Epidermal melanocyte (primary cell): Measurements from ENCODE around the gene PPCDC.
A peak's percentile ranks its signal among the peaks of the same experiment; 100 is the strongest.

ENCODE experiments used
- DNase-seq: peaks from one replicate; pipeline ENCODE4 v3.0.0; 2011; ENCODE audit warnings: low spot score; ENCODE audit not compliant: insufficient read length

Gene PPCDC

GRCh38 chr15:75008629-75009326 is 14.6 kb upstream of the PPCDC start:
- DNase-seq, result no peak

- no peak for DNase-seq
Measured at GRCh38 chr15:75016431-75016830, 7.0 kb upstream of the PPCDC start.

DNA sequence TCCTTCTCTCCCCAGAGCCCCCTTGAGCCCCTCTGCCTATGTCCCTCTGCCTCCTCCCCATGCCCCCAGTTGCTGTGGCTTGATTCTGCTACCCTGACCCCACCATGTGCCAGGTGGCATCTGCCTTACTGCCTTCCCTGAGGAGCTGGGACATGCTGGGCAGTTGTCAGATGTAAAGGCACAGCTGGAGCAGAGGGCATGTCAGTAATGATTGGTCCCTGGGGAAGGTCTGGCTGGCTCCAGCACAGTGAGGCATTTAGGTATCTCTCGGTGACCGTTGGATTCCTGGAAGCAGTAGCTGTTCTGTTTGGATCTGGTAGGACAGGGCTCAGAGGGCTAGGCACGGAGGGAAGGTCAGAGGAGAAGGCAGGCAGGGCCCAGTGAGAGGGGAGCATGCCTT is 3.5 kb upstream of the PPCDC start:
- DNase-seq, result no peak

GRCh38 chr15:75021341-75021740 is 2.0 kb upstream of the PPCDC start:
- DNase-seq, result no peak

- no peak for DNase-seq
Measured at GRCh38 chr15:75022783-75023180, 608 bp upstream of the PPCDC start.

GRCh38 chr15:75023872-75024636 is 664 bp downstream of the PPCDC start:
- DNase-seq, result no peak

GRCh38 chr15:75025107-75025506 is 1.7 kb downstream of the PPCDC start:
- no peak for DNase-seq

DNA sequence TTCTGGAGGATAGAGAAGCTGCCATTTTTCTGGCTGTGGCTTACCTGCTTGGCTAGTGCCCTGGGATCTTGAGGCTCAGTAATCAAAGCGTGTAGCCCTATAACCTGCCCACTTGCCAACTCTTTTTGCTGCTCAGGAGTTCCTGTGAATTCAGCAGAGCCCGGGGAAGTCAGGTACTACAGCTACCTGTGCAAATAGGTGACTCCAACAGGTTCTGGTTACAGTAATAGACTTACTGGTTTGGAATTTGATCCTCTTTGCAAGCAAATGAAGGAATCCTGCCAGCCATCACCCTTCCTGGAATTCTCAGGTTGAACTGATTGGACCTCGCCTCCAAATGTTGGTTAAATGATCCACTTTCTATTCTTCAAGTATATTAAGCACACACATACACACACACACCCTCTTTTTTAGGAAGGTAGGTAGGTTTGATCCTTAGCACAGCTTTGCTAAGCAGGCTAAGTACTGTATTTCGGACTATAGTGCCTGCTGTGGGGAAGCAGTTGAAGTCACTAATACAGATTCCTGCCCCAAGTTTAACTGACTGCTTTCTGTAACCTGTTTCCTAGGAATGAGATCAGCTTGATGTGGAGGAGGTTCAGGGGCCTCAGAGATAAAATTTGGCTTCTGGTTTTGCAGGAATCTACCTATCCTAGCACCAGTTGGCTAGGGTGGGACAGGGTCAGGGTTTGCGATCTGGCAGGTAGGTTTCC is 2.3 kb downstream of the PPCDC start:
- DNase-seq, result no peak

DNA sequence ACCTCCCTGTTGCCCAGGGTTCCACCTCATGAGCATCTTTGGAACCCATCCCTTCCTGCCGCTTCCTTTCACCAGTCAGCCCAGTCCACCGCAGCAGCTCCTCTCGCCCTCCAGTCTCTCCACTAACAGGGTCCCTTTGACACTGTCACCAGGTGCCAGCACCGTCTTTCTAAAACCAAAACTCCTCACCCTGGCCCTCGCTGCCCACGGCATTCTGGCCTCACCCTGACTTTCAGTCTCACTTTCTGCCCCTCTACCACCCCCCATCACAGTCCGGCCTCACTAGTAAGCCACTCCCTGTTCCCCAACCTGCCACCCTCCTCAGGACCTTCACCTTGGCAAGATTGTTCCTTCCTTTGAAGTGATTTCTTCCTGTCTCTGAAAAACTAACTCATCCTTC is 4.2 kb downstream of the PPCDC start:
- DNase-seq, result no peak

DNA sequence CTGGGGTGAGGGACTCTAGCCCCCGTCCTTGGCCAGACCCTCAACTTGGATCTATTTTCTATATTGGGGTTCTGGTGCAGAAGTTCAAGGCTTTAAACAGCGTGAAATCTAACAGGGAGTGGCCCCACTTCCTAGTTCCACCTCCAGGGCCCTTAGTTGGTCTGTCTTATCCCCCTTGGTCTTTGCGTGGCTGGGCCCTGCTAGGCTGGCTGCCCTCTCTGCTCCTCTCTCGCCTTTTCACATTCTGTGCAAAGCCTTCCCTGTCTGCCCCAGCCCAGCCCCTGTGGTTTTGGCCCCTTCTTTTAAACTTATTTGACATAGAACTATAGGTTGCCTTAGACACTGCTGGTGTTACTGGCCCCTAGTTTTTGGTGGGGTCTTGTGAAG is 5.6 kb downstream of the PPCDC start:
- DNase-seq, result no peak

DNA sequence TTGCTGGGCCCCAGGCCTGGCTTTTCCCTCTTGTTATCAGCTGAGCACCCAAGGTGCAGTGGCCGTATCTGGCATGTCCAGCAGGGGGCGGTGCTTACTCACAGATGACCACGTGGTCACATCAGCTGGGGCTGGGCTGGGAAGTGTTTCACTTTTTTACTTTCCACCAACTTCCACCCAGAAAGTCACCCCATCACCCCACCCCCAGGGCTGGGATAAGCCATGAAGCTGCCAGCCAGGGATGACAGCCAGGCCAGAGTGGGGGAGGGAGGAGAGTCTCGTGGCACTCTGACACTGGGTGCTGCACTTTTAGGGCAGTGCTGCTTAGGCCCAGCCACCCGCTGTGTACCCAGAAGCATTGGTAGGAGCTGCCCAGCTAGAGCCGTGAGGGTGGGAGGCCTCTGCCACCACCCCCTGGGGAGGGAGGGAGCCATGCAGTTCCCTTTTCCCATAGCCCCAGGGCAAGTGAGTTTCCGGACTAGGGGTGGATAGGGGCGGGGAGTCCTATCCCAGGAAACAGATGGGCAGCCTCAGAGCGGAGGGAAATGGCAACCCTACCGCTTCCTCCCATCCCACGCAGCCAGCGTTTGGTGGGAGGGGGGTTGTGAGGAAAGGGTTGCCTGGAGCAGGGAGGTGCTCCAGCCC is 6.1 kb downstream of the PPCDC start:
- peak; percentile 77 for DNase-seq

DNA sequence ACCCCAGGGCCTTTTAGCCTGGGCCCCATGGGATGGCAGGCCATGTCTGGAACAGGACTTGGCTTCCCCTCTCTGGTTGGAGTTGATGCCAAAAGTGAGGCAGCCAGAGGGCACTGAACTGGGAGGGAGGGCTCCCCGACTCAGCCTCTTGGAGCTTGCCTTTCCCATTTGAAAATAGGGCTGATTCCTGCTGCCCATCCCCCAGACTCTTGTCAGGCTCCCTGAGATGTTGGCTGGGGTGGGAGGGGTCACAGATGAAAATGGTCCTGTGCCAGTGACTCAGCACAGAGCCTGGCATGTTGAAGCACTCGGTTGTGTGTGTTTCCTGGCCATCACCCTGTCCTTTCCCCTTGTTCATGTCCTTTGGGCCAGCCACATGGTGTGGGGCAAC is 6.6 kb downstream of the PPCDC start:
- DNase-seq, result no peak

DNA sequence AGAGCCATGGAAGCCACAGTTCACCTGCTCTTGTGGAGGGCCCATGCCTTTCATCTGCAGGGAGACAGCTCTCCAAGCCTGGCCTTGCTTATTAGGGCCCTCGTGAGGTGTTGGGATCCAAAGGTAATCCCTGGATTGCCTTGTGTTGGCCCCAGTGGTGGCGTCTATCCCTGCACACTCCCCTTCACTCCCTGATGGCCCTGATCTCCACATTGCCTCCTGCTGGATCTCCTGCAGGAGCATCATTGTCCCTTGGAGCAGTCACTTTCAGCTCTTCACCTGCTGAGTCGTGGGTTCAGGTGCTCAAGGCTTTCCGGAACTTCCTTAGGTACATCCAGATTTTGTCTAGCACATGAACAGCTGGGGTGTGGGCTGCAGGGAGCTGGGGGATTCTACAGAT is 7.0 kb downstream of the PPCDC start:
- no peak for DNase-seq

GRCh38 chr15:75031848-75032247 is 8.5 kb downstream of the PPCDC start:
- no peak for DNase-seq

DNA sequence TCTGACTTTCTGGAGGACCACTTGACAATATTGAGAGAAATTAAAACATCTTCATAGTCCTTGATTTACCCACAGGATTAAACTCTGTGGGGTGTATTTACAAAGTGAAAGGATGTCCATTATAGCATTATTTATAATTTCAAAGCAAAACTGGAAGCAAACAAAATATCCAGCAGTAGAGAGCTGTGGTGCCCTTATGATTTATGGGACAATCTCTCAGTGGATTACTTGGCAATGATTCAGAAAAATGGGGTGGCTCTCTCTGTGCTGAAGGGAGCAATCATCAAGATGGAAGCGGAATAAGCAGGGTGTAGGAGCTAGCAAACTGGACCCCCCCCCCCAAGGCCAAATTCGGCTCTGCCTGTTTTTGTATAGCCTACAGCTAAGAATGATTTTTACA is 9.0 kb downstream of the PPCDC start:
- DNase-seq, result no peak

DNA sequence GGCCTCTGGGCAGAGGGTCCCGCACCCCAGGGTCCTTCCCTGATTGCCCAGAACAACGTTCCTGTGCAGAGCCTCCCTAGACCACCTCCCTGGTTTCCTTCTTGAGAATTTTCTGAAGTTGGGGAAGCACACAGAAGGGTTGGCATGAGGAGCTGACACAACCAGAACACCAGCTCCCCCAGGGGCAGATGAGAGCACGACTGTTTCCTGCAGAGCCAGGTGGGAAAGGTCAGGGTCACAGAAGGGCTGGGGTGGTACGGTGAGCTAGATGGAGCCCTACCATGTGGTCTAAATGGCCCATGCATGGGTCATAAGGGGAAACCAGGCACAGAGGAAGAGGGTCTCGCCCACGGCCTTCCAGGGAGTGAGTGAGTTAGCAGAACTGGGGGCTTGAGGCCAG is 10.4 kb downstream of the PPCDC start:
- no peak for DNase-seq

DNA sequence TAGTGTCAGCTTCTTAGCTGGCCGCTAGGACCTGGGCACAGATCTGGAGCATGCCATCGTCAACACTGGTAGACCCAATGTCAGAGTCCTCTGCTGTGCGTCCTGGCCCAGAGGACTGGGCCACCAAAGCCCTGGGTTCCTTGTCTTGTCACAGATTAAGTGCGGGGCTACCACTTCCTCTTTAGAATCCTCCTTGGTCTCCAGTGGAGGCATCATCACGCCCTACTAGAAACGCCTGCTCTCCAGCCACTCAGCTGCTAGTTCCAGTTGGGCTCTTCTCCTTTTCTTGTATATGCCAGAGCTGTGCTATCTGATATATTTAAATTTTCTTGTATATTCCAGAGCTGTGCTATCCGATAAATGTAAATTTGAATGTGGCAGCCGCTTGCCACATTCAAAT is 11.2 kb downstream of the PPCDC start:
- no peak for DNase-seq

- no peak for DNase-seq
Measured at GRCh38 chr15:75036212-75036616, 12.8 kb downstream of the PPCDC start.

DNA sequence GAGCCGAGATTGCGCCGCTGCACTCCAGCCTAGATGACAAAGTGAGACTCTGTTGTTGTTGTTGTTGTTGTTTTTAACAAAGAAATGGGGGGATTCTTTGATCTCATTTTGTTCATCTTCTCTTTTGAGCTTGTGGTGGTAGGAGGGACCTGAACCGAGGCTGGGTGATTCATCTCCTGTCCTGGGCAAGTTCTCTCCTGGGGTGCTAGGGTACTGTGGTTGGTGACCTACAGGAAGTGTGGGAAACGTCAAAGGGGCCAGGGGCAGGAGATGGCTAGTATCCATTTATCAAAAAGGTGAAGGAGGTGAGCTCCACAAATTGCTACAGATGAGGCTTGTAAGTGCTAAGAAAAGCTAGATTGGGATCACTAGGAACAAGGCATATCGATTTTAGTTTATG is 14.3 kb downstream of the PPCDC start:
- DNase-seq, result no peak

- DNase-seq, result no peak
Measured at GRCh38 chr15:75038231-75038630, 14.8 kb downstream of the PPCDC start.

DNA sequence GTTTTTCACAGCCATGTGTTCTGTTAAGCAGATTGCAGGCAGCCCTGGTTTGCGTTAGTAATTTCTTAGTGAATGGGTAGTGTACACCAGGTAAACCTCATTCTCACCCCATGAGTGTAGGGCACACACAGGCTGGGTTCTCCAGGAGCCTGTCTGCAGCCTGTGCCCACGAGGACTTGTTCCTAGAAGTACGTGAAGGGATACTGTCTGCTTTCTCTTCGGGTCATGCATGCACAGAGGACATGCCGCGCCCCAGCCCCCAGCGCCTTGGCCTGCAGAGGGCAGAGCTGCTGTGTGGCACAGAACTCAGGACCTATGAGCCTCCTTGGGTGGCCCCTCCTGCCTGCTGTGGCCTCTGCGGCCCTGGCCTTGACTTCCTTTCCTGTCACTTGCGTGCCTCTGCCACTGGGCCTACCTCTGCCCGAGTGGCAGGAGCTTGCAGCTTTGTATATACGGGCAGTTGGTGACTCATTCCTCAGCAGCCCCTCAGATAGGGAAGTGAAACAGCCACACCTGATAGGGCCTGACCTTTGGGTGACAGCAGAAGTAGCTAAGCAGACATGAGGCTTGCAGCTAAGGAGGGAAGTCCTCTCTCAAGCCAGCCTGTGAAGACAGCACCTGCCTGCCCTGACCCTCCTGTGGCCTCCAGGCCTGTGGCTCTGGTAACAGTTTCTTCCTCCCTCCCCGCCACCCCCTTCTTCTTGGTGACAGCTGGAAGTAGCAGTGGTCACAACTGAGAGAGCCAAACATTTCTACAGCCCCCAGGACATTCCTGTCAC is 19.5 kb downstream of the PPCDC start:
- DNase-seq, result no peak
